B cell (primary cell): ENCODE results near the gene GIPR. TPM values are rescaled to one million over a fixed set of nuclear protein-coding genes. Genes with fewer than 3 reads are reported as not detected.
A peak's percentile ranks its signal among the peaks of the same experiment; 100 is the strongest.
"Not testable (repeated sequence)": the region's sequence is repeated elsewhere in the genome, so short reads cannot be mapped to it uniquely, and the experiment has no call there.

Source experiments
- ATAC-seq: fragments of 200-7000 bp; cut with Tn5 transposase; one replicate; pipeline ENCODE4 v1.10.0; 2021; ENCODE audit warnings: low read depth, mild to moderate bottlenecking, moderate number of reproducible peaks, moderate library complexity
- CTCF ChIA-PET: fragments of 350-600 bp; sonication (Branson Sonifier 250); formaldehyde crosslinking; loops from one replicate; lab custom pipeline; 2021; ENCODE audit warnings: antibody characterized with exemption, inconsistent platforms; lab: Charles Lee
- POLR2A ChIA-PET: fragments of 350-600 bp; sonication (Branson Sonifier 250); formaldehyde crosslinking; loops from one replicate; lab custom pipeline; 2021; ENCODE audit warnings: antibody characterized with exemption; lab: Charles Lee
- DNase-seq: peaks from one replicate; pipeline ENCODE4 v3.0.0; 2013
- H2AFZ ChIP-seq: 2 replicates; pipeline ENCODE4 v1.6.1; 2012; ENCODE audit warnings: mild to moderate bottlenecking, low read depth, low read length; ENCODE audit not compliant: insufficient read depth, poor library complexity, severe bottlenecking
- H3K27ac ChIP-seq, 2 donors: 1 replicate in 1 of 2; 2 replicates in 1 of 2; pipeline ENCODE4 v1.5.1; 2012 to 2013; ENCODE audit warnings: low read length in 2 of 2, mild to moderate bottlenecking in 2 of 2, moderate library complexity in 1 of 2
- H3K27me3 ChIP-seq, 4 experiments: fragments of 200-600 bp in 1 of 4; sonication (generic) in 1 of 4; replicated peaks in 1 of 4; 1 replicate in 2 of 4; 2 replicates in 2 of 4; pipeline versions ENCODE4 v1.6.1 to v1.7.0; 2013 to 2016; ENCODE audit warnings: low read length in 3 of 4, mild to moderate bottlenecking in 2 of 4, mixed read lengths in 1 of 4, moderate library complexity in 1 of 4; ENCODE audit not compliant: insufficient read depth in 4 of 4, control insufficient read depth in 3 of 4; ENCODE audit errors: control extremely low read depth in 1 of 4
- H3K36me3 ChIP-seq, 2 experiments: replicated peaks in 1 of 2; 1 replicate in 1 of 2; 2 replicates in 1 of 2; pipeline versions ENCODE4 v1.6.1 to v1.7.1; 2013; ENCODE audit warnings: low read length in 1 of 2; ENCODE audit not compliant: insufficient read depth in 2 of 2, control insufficient read depth in 1 of 2; ENCODE audit errors: control extremely low read depth in 1 of 2, extremely low read depth in 1 of 2
- H3K4me1 ChIP-seq, 2 donors: fragments of 200-600 bp in 1 of 2; sonication (generic) in 1 of 2; 1 replicate in 1 of 2; 2 replicates in 1 of 2; pipeline versions ENCODE4 v1.5.1 to v1.6.1; 2013 to 2017; ENCODE audit warnings: low read length in 2 of 2; ENCODE audit not compliant: control insufficient read depth in 2 of 2, insufficient read depth in 2 of 2
- H3K4me2 ChIP-seq: replicated peaks from 2 replicates; pipeline ENCODE3; 2012; ENCODE audit warnings: mild to moderate bottlenecking, low read depth, low read length; ENCODE audit not compliant: poor library complexity, severe bottlenecking
- H3K4me3 ChIP-seq, 5 experiments: fragments of 200-600 bp in 1 of 5; sonication (generic) in 1 of 5; 1 replicate in 3 of 5; 2 replicates in 2 of 5; pipeline versions ENCODE4 v1.5.1 to v1.7.0; 2011 to 2016; ENCODE audit warnings: low read length in 4 of 5, mild to moderate bottlenecking in 4 of 5, low read depth in 2 of 5, control low read depth in 1 of 5, moderate library complexity in 1 of 5; ENCODE audit not compliant: insufficient read depth in 1 of 5; ENCODE audit errors: control extremely low read depth in 1 of 5, extremely low read depth in 1 of 5
- H3K79me2 ChIP-seq: fragments of 200-600 bp; sonication (generic); one replicate; pipeline ENCODE4 v1.6.0; 2016; ENCODE audit warnings: low read length; ENCODE audit not compliant: control insufficient read depth, insufficient read depth
- H3K9ac ChIP-seq: fragments of 200-600 bp; sonication (generic); 2 replicates; pipeline ENCODE4 v1.6.1; 2017; ENCODE audit warnings: mild to moderate bottlenecking, low read length, moderate library complexity
- H3K9me3 ChIP-seq, 3 donors: one replicate each; pipeline versions ENCODE4 v1.6.1 to v1.7.1; 2013; ENCODE audit warnings: low read length in 2 of 3; ENCODE audit not compliant: control insufficient read depth in 2 of 3, insufficient read depth in 1 of 3; ENCODE audit errors: control extremely low read depth in 1 of 3
- H4K20me1 ChIP-seq: 2 replicates; pipeline ENCODE4 v1.6.0; 2012; ENCODE audit warnings: mild to moderate bottlenecking, low read length; ENCODE audit not compliant: insufficient read depth, control insufficient read depth, poor library complexity, severe bottlenecking
- H3K27ac Mint-ChIP-seq: one replicate; pipeline ENCODE4 v1.8.0; 2021; ENCODE audit warnings: mixed read lengths
- H3K27me3 Mint-ChIP-seq: one replicate; pipeline ENCODE4 v1.8.0; 2021; ENCODE audit warnings: mixed read lengths
- H3K4me1 Mint-ChIP-seq: one replicate; pipeline ENCODE4 v1.8.0; 2021; ENCODE audit warnings: mixed read lengths
- H3K4me3 Mint-ChIP-seq: one replicate; pipeline ENCODE4 v1.8.0; 2021; ENCODE audit warnings: mixed read lengths
- H3K9me3 Mint-ChIP-seq: one replicate; pipeline ENCODE4 v1.8.0; 2022; ENCODE audit warnings: mixed read lengths; ENCODE audit not compliant: insufficient read depth
- WGBS: methylation state at CpG from one replicate; pipeline ENCODE4 v1.1.5; 2013; ENCODE audit warnings: missing lambda C conversion rate; ENCODE audit not compliant: insufficient coverage; 5-methylcytosine and 5-hydroxymethylcytosine counted together
- intact Hi-C: fragments of 100-400 bp; cut with micrococcal nuclease; formaldehyde crosslinking; loops from one replicate; pipeline ENCODE4 v1.10.0; 2022
- polyA plus RNA-seq: library from polyadenylated mRNA; depleted of rRNA; stranded (reverse); fragments of >200 nt; gene quantifications from 2 replicates; pipeline ENCODE4 v1.2.3, GENCODE V29; 2012
- total RNA-seq, 2 donors: library from RNA; stranded (reverse); fragments of 120-200 nt in 1 of 2; gene quantifications; 1 replicate in 1 of 2; 2 replicates in 1 of 2; pipeline versions ENCODE4 v1.2.3 to v1.2.4, GENCODE V29; 2013 to 2022
- TF ChIP-seq, protein P1 (sequence below): fragments of 200-600 bp; IDR thresholded peaks from one replicate; pipeline ENCODE4 v1.8.0; 2022; ENCODE audit warnings: antibody characterized with exemption, mild to moderate bottlenecking

GIPR gene
- total and polyA plus RNA-seq, 2 donors (not counting 1 experiment from before 2014, with no cell fraction given) = 0.43 to 2.3 TPM

GRCh38 chr19:45682908-45683307 is 14.9 kb downstream of the GIPR start:
- POLR2A ChIA-PET = interaction anchor here (0.6 kb wide), 1 partner anchor 34 kb away, joined by 3 read pairs; no protein-coding TSS in a partner anchor
- H3K27ac Mint-ChIP-seq = peak overlapping the region; percentile 55

GRCh38 chr19:45685045-45685444 is 17.0 kb downstream of the GIPR start:
- peaks cover 16% of the 10 kb centered on the region for H3K4me1 Mint-ChIP-seq
- Histone ChIP-seq H3K36me3 (peaks cover 0 to 49% of the 10 kb centered on the region in 2 experiments), H3K79me2 (peaks cover 18% of the 10 kb centered on the region), H3K4me1 (peaks cover 9 to 11% of the 10 kb centered on the region in 2 donors), H4K20me1 (peaks cover 30% of the 10 kb centered on the region)
- H3K4me3 ChIP-seq, H3K9ac ChIP-seq, H3K27ac Mint-ChIP-seq, ATAC-seq, H3K27me3 Mint-ChIP-seq, H3K9me3 Mint-ChIP-seq, H3K4me3 Mint-ChIP-seq, DNase-seq, H3K27me3 ChIP-seq, H3K27ac ChIP-seq, H2AFZ ChIP-seq, H3K4me2 ChIP-seq, intact Hi-C loops, H3K9me3 ChIP-seq: not testable (repeated sequence)
- POLR2A ChIA-PET = interaction anchor here (0.7 kb wide), 2 partner anchors 108 to 228 kb away, joined by 3 to 4 read pairs; partner anchors contain the start of gene DMWD
- WGBS = 86% methylated on average over 10 of the region's 11 CpGs
- CTCF ChIA-PET = interaction anchor here (0.6 to 6.4 kb wide), 5 partner anchors 9 to 246 kb away, joined by 3 to 40 read pairs (median 3); partner anchors contain the start of genes QPCTL and SNRPD2

More at GRCh38 chr19:45682908-45683307, 14.9 kb downstream of the GIPR start:
- 89% methylated on average over 5 of the region's 5 CpGs for WGBS
- H3K4me3 Mint-ChIP-seq = no peak overlapping the region
- intact Hi-C loops = no loop called here
- no peaks in the 10 kb centered on the region for H3K9me3 Mint-ChIP-seq
- CTCF ChIA-PET = interaction anchor here (0.8 to 8.9 kb wide), 3 partner anchors 11 to 170 kb away, joined by 3 to 60 read pairs (median 40); partner anchors contain the start of genes EML2, QPCTL and SNRPD2
- DNase-seq = no peak
- H3K27ac ChIP-seq = no peak overlapping the region
- H3K4me2 ChIP-seq = no peak overlapping the region
- peaks cover 0 to under 1% (median 0%) of the 10 kb centered on the region in 3 donors for H3K9me3 ChIP-seq
- H4K20me1 ChIP-seq = peaks cover 11% of the 10 kb centered on the region
- H3K27me3 ChIP-seq = peaks cover 0 to 13% (median 5%) of the 10 kb centered on the region in 4 experiments
- peaks cover 12% of the 10 kb centered on the region for H3K4me1 Mint-ChIP-seq
- H3K4me1 ChIP-seq = peaks cover 12 to 18% of the 10 kb centered on the region in 2 donors
- peaks cover 5% of the 10 kb centered on the region for H3K27me3 Mint-ChIP-seq
- no peak for ATAC-seq
- no peak overlapping the region for H3K9ac ChIP-seq
- H3K79me2 ChIP-seq = no peaks in the 10 kb centered on the region
- no peak overlapping the region for H3K4me3 ChIP-seq
- no peak overlapping the region for H2AFZ ChIP-seq
- H3K36me3 ChIP-seq = peaks cover 0 to 39% of the 10 kb centered on the region in 2 experiments
- TF ChIP-seq, protein P1, sequence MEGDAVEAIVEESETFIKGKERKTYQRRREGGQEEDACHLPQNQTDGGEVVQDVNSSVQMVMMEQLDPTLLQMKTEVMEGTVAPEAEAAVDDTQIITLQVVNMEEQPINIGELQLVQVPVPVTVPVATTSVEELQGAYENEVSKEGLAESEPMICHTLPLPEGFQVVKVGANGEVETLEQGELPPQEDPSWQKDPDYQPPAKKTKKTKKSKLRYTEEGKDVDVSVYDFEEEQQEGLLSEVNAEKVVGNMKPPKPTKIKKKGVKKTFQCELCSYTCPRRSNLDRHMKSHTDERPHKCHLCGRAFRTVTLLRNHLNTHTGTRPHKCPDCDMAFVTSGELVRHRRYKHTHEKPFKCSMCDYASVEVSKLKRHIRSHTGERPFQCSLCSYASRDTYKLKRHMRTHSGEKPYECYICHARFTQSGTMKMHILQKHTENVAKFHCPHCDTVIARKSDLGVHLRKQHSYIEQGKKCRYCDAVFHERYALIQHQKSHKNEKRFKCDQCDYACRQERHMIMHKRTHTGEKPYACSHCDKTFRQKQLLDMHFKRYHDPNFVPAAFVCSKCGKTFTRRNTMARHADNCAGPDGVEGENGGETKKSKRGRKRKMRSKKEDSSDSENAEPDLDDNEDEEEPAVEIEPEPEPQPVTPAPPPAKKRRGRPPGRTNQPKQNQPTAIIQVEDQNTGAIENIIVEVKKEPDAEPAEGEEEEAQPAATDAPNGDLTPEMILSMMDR = no peak
